K562 (cell line): Measurements from ENCODE around the gene TOR3A. TPM values are rescaled to one million over a fixed set of nuclear protein-coding genes. Genes with fewer than 3 reads are reported as not detected.

ENCODE experiments used
- ATAC-seq: fragments of 200-7000 bp; cut with Tn5 transposase; 3 replicates; pipeline ENCODE4 v1.9.1; 2020; ENCODE audit warnings: moderate library complexity
- BruUV-seq: library from RNA; stranded (reverse); fragments of 400-500 nt; replicated peaks from 2 replicates; lab custom pipeline; 2021; lab: Mats Ljungman, UMichigan
- CTCF ChIA-PET: fragments of 300-600 bp; formaldehyde crosslinking; extraction: SDS; loops from one replicate; lab custom pipeline; 2021; ENCODE audit warnings: low intra/inter-chr PET ratio; lab: Yijun Ruan, JAX
- POLR2A ChIA-PET: fragments of 300-600, 350-650 bp; sonication (Branson Sonifier 250); formaldehyde crosslinking; extraction: SDS; loops from one replicate; lab custom pipeline; 2021; ENCODE audit warnings: antibody characterized with exemption, inconsistent platforms; lab: Yijun Ruan, JAX
- DNase-seq, 4 experiments: peaks; one replicate each; pipeline versions ENCODE4 v3.0.0 to v3.0.0-alpha.2; 2011 to 2018; ENCODE audit warnings: low spot score in 3 of 4, mixed read lengths in 3 of 4; ENCODE audit errors: extremely low read depth in 1 of 4
- FAIRE-seq: peaks from 2 replicates; lab custom pipeline; 2011; peaks lifted over from hg19 to GRCh38; lab: Jason Lieb, UNC
- H2AFZ ChIP-seq: 2 replicates; pipeline ENCODE4 v1.6.0; 2011; ENCODE audit warnings: low read depth, low read length, control low read depth, inconsistent platforms
- H3K27ac ChIP-seq: fragments of 200-600 bp; 3 replicates; pipeline ENCODE4 v1.8.0; 2011; ENCODE audit warnings: low read depth, mild to moderate bottlenecking, control low read depth, inconsistent platforms, low read length, moderate library complexity, mixed read lengths; ENCODE audit errors: extremely low read depth
- H3K27me3 ChIP-seq, 2 experiments: fragments of 300-600 bp in 1 of 2; 2 replicates in 1 of 2; 3 replicates in 1 of 2; pipeline versions ENCODE4 v1.6.0 to v1.8.0; 2011; ENCODE audit warnings: inconsistent platforms in 2 of 2, low read length in 2 of 2, mild to moderate bottlenecking in 1 of 2, mixed read lengths in 1 of 2, moderate library complexity in 1 of 2; ENCODE audit not compliant: control insufficient read depth in 2 of 2, insufficient read depth in 2 of 2
- H3K36me3 ChIP-seq: fragments of 300-600 bp; 3 replicates; pipeline ENCODE4 v1.8.0; 2011; ENCODE audit warnings: mild to moderate bottlenecking, low read length, inconsistent platforms; ENCODE audit not compliant: control insufficient read depth, insufficient read depth
- H3K4me1 ChIP-seq, 2 experiments: fragments of 200-600 bp in 1 of 2; replicated peaks in 1 of 2; 2 replicates in 1 of 2; 3 replicates in 1 of 2; pipeline versions ENCODE4 v1.5.1 to v1.8.0; 2011; ENCODE audit warnings: inconsistent platforms in 2 of 2, low read length in 2 of 2, mild to moderate bottlenecking in 1 of 2, mixed read lengths in 1 of 2, moderate library complexity in 1 of 2; ENCODE audit not compliant: control insufficient read depth in 2 of 2, insufficient read depth in 2 of 2
- H3K4me2 ChIP-seq: 2 replicates; pipeline ENCODE4 v1.6.1; 2011; ENCODE audit warnings: low read length, control low read depth, inconsistent platforms, mixed read lengths; ENCODE audit not compliant: insufficient read depth
- H3K4me3 ChIP-seq: fragments of 200-600 bp; sonication (generic), shearing (Covaris generic); 2 replicates; pipeline ENCODE4 v1.5.1; 2016; ENCODE audit warnings: control low read depth, inconsistent platforms
- H3K79me2 ChIP-seq: fragments of 200-600 bp; 3 replicates; pipeline ENCODE4 v1.8.0; 2011; ENCODE audit warnings: low read length, inconsistent platforms; ENCODE audit not compliant: control insufficient read depth, insufficient read depth
- H3K9ac ChIP-seq, 2 experiments: 2 replicates each; pipeline versions ENCODE4 v1.6.0 to v1.6.1; 2011; ENCODE audit warnings: low read depth in 2 of 2, low read length in 2 of 2, control low read depth in 1 of 2, inconsistent platforms in 1 of 2, mild to moderate bottlenecking in 1 of 2, mixed read lengths in 1 of 2; ENCODE audit not compliant: insufficient read depth in 1 of 2
- H3K9me1 ChIP-seq: one replicate; pipeline ENCODE4 v1.6.0; 2011; ENCODE audit warnings: inconsistent platforms, mild to moderate bottlenecking, low read length, moderate library complexity; ENCODE audit not compliant: control insufficient read depth, insufficient read depth
- H3K9me3 ChIP-seq: replicated peaks from 2 replicates; pipeline ENCODE4 v1.5.1; 2011; ENCODE audit warnings: low read depth, low read length, inconsistent platforms; ENCODE audit not compliant: control insufficient read depth, insufficient read depth
- H4K20me1 ChIP-seq: replicated peaks from 2 replicates; pipeline ENCODE4 v1.6.1; 2011; ENCODE audit warnings: low read length, inconsistent platforms, mixed read lengths; ENCODE audit not compliant: control insufficient read depth, insufficient read depth
- BRCA1 ChIP-seq, 2 experiments: fragments of 450-650 bp in 1 of 2; sonication (generic) in 1 of 2; formaldehyde crosslinking in 1 of 2; IDR thresholded peaks; 2 replicates each; pipeline versions ENCODE4 v1.5.0 to v1.6.1; 2017 to 2020; ENCODE audit warnings: mild to moderate bottlenecking in 1 of 2, missing genetic modification reagents in 1 of 2
- NBN ChIP-seq: fragments of 450-650 bp; IDR thresholded peaks from 2 replicates; pipeline ENCODE4 v1.6.1; 2016; ENCODE audit warnings: low read depth, mild to moderate bottlenecking
- POLR2G ChIP-seq: fragments of 200-400 bp; formaldehyde crosslinking; IDR thresholded peaks from 2 replicates; pipeline ENCODE4 v1.6.1; 2017; ENCODE audit warnings: low read depth, mild to moderate bottlenecking, antibody characterized with exemption, low read length, moderate library complexity
- WGBS: fragments of 100-300 bp; shearing (Covaris generic); methylation state at CpG from one replicate; pipeline ENCODE4 v1.1.6; 2016; ENCODE audit warnings: low coverage, mixed read lengths; ENCODE audit not compliant: insufficient coverage; ENCODE audit errors: missing lambda C conversion rate; 5-methylcytosine and 5-hydroxymethylcytosine counted together
- in situ Hi-C: fragments of 300-500 bp; cut with MboI; formaldehyde crosslinking; loops from 4 replicates; pipeline ENCODE4 v1.15.0; 2018; ENCODE audit warnings: inconsistent platforms, mixed read lengths
- intact Hi-C: fragments of 100-400 bp; cut with micrococcal nuclease; formaldehyde crosslinking; loops from 2 replicates; pipeline ENCODE4 v1.14.2; 2022
- polyA plus RNA-seq, 8 experiments: library from polyadenylated mRNA; depleted of rRNA in 4 of 8; stranded (reverse) in 5 of 8; unstranded in 3 of 8; fragments of >200 nt; fragmentation: Nextera tagmentation in 2 of 8; fragmentation: Illumina TruSeq in 1 of 8; extraction: Ambion mirVana in 2 of 8; extraction: Trizol in 1 of 8; gene quantifications; 2 replicates each; pipeline versions ENCODE4 v1.2.1 to v1.2.3, GENCODE V29; 2011 to 2014; ENCODE audit warnings: inconsistent platforms in 1 of 8, missing spikeins in 1 of 8
- total RNA-seq, 7 experiments: library from RNA; depleted of rRNA in 6 of 7; stranded (reverse); fragments of >200 nt in 6 of 7; fragmentation: Illumina TruSeq in 2 of 7; extraction: Trizol in 2 of 7; gene quantifications; 2 replicates each; pipeline versions ENCODE4 v1.2.1 to v1.2.3, GENCODE V29; 2011 to 2021; ENCODE audit warnings: low replicate concordance in 1 of 7
- TF ChIP-seq, protein P1 (sequence below): fragments of 450-650 bp; formaldehyde crosslinking; IDR thresholded peaks from 2 replicates; pipeline ENCODE4 v1.4.0; 2022; ENCODE audit warnings: missing genetic modification characterization

Gene TOR3A
- total and polyA plus RNA-seq, 9 of the 15 experiments (the other 6 are each of a cell fraction or from before 2014, with no cell fraction given), result 7.9 to 94.5 (median 39.7) TPM

GRCh38 chr1:179042087-179042486, 39.8 kb upstream of the TOR3A start:
- Histone ChIP-seq H3K4me2 (no peak overlapping the region), H4K20me1 (peaks cover 6% of the 10 kb centered on the region), H3K9me3 (no peaks in the 10 kb centered on the region), H3K9ac (peak overlapping the region in 1 of 2 experiments; percentile 11; a peak in 2 of 4 replicates), H3K79me2 (peaks cover 63% of the 10 kb centered on the region), H3K4me1 (peaks cover 37 to 55% of the 10 kb centered on the region in 2 experiments; a peak in 4 of 5 replicates), H3K4me3 (no peak overlapping the region), H3K9me1 (no peaks in the 10 kb centered on the region), H2AFZ (no peak overlapping the region), H3K27me3 (no peaks in the 10 kb centered on the region), H3K36me3 (peaks cover 9% of the 10 kb centered on the region; the same call in 2 of the 3 replicates), H3K27ac (no peak overlapping the region)
- FAIRE-seq, result no peak
- 93% methylated on average over 8 of the region's 8 CpGs for WGBS
- in situ Hi-C loops (no loop called here), intact Hi-C loops (no loop called here)
- TF ChIP-seq, protein P1, sequence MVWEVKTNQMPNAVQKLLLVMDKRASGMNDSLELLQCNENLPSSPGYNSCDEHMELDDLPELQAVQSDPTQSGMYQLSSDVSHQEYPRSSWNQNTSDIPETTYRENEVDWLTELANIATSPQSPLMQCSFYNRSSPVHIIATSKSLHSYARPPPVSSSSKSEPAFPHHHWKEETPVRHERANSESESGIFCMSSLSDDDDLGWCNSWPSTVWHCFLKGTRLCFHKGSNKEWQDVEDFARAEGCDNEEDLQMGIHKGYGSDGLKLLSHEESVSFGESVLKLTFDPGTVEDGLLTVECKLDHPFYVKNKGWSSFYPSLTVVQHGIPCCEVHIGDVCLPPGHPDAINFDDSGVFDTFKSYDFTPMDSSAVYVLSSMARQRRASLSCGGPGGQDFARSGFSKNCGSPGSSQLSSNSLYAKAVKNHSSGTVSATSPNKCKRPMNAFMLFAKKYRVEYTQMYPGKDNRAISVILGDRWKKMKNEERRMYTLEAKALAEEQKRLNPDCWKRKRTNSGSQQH (CRISPR knock-in tag), result no peak
- 0 out of 2 replicates have a peak, but pooled peaks have one; percentile 30 for TF ChIP-seq POLR2G
- TF ChIP-seq BRCA1 (IDR thresholded peaks at IDR 0.05), result no peak
- 0 out of 2 replicates have a peak, but pooled peaks have one; percentile 66 for TF ChIP-seq BRCA1 (CRISPR knock-in tag; IDR thresholded peaks at IDR 0.05)
- no peak for TF ChIP-seq NBN
- BruUV-seq, result no TSS peak
- ChIA-PET POLR2A (interaction anchor here (0.5 to 2.5 kb wide), 9 partner anchors 11 to 206 kb away, joined by 3 to 9 read pairs (median 4); no protein-coding TSS in a partner anchor), CTCF (no interaction called here)
- no peak for ATAC-seq
- no peak for DNase-seq
